AG10803 (cell line): Measurements from ENCODE around the gene CHMP3.
"Not testable (repeated sequence)": the region's sequence is repeated elsewhere in the genome, so short reads cannot be mapped to it uniquely, and the experiment has no call there.

Source experiments
- DNase-seq: peaks from one replicate; pipeline ENCODE4 v3.0.0; 2010; ENCODE audit warnings: low read depth
- H3K4me3 ChIP-seq: 2 replicates; pipeline ENCODE4 v1.5.1; 2011; ENCODE audit warnings: mild to moderate bottlenecking, low read length, control low read depth
- CTCF ChIP-seq: conservative IDR thresholded peaks from 2 replicates; pipeline ENCODE4 v1.5.1; 2011; ENCODE audit warnings: mild to moderate bottlenecking, low read length, control low read depth, inconsistent platforms

Gene CHMP3

GRCh38 chr2:86498468-86499260 is 64.6 kb downstream of the CHMP3 start:
- DNase-seq, result no peak
- H3K4me3 ChIP-seq, result no peak overlapping the region
- no peak for TF ChIP-seq CTCF

GRCh38 chr2:86496391-86496790 is 66.9 kb downstream of the CHMP3 start:
- not testable (repeated sequence) for H3K4me3 ChIP-seq, DNase-seq

- no peak for TF ChIP-seq CTCF
- no peak overlapping the region for H3K4me3 ChIP-seq
- DNase-seq, result no peak
Measured at GRCh38 chr2:86492048-86492453, 71.2 kb downstream of the CHMP3 start.

- no peak overlapping the region for H3K4me3 ChIP-seq
- DNase-seq, result no peak
- no peak for TF ChIP-seq CTCF
Measured at GRCh38 chr2:86491088-86491487, 72.2 kb downstream of the CHMP3 start.

- no peak for DNase-seq
- no peak overlapping the region for H3K4me3 ChIP-seq
- TF ChIP-seq CTCF, result no peak
Measured at GRCh38 chr2:86490245-86490644, 73.0 kb downstream of the CHMP3 start.

- DNase-seq, result no peak
- no peak overlapping the region for H3K4me3 ChIP-seq
- no peak for TF ChIP-seq CTCF
Measured at GRCh38 chr2:86489542-86489941, 73.7 kb downstream of the CHMP3 start.

- no peak for TF ChIP-seq CTCF
- no peak for DNase-seq
Measured at GRCh38 chr2:86488561-86489250, 74.5 kb downstream of the CHMP3 start.

More at GRCh38 chr2:86488561-86489250, 74.5 kb downstream of the CHMP3 start:
- H3K4me3 ChIP-seq, result no peak overlapping the region
